CD4-positive, alpha-beta memory T cell (primary cell): ENCODE results near the gene TPI1. TPM values are rescaled to one million over a fixed set of nuclear protein-coding genes. Genes with fewer than 3 reads are reported as not detected.

Experiments used
- CTCF ChIA-PET: fragments of 350-600 bp; sonication (Branson Sonifier 250); formaldehyde crosslinking; loops from one replicate; lab custom pipeline; 2021; ENCODE audit warnings: inconsistent platforms; ENCODE audit not compliant: partially characterized antibody; lab: Charles Lee
- POLR2A ChIA-PET: fragments of 350-600 bp; sonication (Branson Sonifier 250); formaldehyde crosslinking; loops from one replicate; lab custom pipeline; 2021; ENCODE audit not compliant: partially characterized antibody; lab: Charles Lee
- DNase-seq, 5 donors: peaks; one replicate each; pipeline versions ENCODE4 v3.0.0 to v3.0.0-alpha.2; 2020 to 2022; ENCODE audit warnings: mixed read lengths in 1 of 5
- H3K27ac ChIP-seq: one replicate; pipeline ENCODE4 v1.7.0; 2013; ENCODE audit warnings: low read depth, low read length
- H3K27me3 ChIP-seq: 2 replicates; pipeline ENCODE4 v1.7.0; 2013; ENCODE audit warnings: mild to moderate bottlenecking, low read length, moderate library complexity; ENCODE audit not compliant: insufficient read depth
- H3K36me3 ChIP-seq: 2 replicates; pipeline ENCODE4 v1.7.0; 2013; ENCODE audit warnings: mild to moderate bottlenecking, low read length, moderate library complexity; ENCODE audit not compliant: insufficient read depth
- H3K4me1 ChIP-seq: 2 replicates; pipeline ENCODE4 v1.7.0; 2013; ENCODE audit warnings: mild to moderate bottlenecking, low read length, moderate library complexity; ENCODE audit not compliant: insufficient read depth
- H3K4me3 ChIP-seq, 2 donors: one replicate each; pipeline ENCODE4 v1.7.0; 2013; ENCODE audit warnings: low read length in 2 of 2, mild to moderate bottlenecking in 1 of 2
- H3K9me3 ChIP-seq, 2 donors: one replicate each; pipeline ENCODE4 v1.7.0; 2013; ENCODE audit warnings: low read length in 2 of 2, control low read depth in 1 of 2; ENCODE audit not compliant: control insufficient read depth in 1 of 2
- H3K27ac Mint-ChIP-seq, 7 donors: one replicate each; pipeline ENCODE4 v1.8.0; 2020 to 2021; ENCODE audit warnings: mixed read lengths in 7 of 7, mild to moderate bottlenecking in 6 of 7, inconsistent platforms in 3 of 7, moderate library complexity in 3 of 7
- H3K27me3 Mint-ChIP-seq, 2 donors: one replicate each; pipeline ENCODE4 v1.8.0; 2020 to 2021; ENCODE audit warnings: mixed read lengths in 2 of 2
- H3K36me3 Mint-ChIP-seq, 2 donors: one replicate each; pipeline ENCODE4 v1.8.0; 2020 to 2021; ENCODE audit warnings: mixed read lengths in 2 of 2, inconsistent platforms in 1 of 2, mild to moderate bottlenecking in 1 of 2
- H3K4me1 Mint-ChIP-seq, 4 donors: one replicate each; pipeline ENCODE4 v1.8.0; 2020 to 2021; ENCODE audit warnings: mixed read lengths in 4 of 4, mild to moderate bottlenecking in 1 of 4
- H3K4me3 Mint-ChIP-seq, 8 donors: one replicate each; pipeline ENCODE4 v1.8.0; 2020 to 2021; ENCODE audit warnings: mixed read lengths in 8 of 8, mild to moderate bottlenecking in 7 of 8, moderate library complexity in 6 of 8, inconsistent platforms in 3 of 8
- H3K9me3 Mint-ChIP-seq, 8 donors: one replicate each; pipeline ENCODE4 v1.8.0; 2020 to 2021; ENCODE audit warnings: mixed read lengths in 8 of 8, mild to moderate bottlenecking in 5 of 8, inconsistent platforms in 3 of 8, moderate library complexity in 1 of 8
- intact Hi-C: fragments of 100-400 bp; cut with micrococcal nuclease; formaldehyde crosslinking; loops from one replicate; pipeline ENCODE4 v1.15.1; 2023
- polyA plus RNA-seq, 2 donors: library from polyadenylated mRNA; unstranded; fragments of 300-500 nt; fragmentation: Illumina TruSeq; gene quantifications; one replicate each; pipeline ENCODE4 v1.2.3, GENCODE V29; 2021
- total RNA-seq, 2 experiments: library from RNA; stranded (reverse); gene quantifications; one replicate each; pipeline ENCODE4 v1.2.3, GENCODE V29; 2021

The TPI1 gene
- total RNA-seq, result 100 to 1,000 TPM; 155 to 164 TPM
- 100 to 1,000 TPM; 572 to 777 TPM for polyA plus RNA-seq

GRCh38 chr12:6867413-6868210, at the start of gene TPI1:
TSS of gene TPI1 (plus strand) at chr12:6867531. CDS start at chr12:6867567, 36 bp downstream.
- peaks cover 51% of the 10 kb centered on the region for H3K4me1 ChIP-seq
- peak within 1 kb of the TSS; percentile 69 for H3K27ac ChIP-seq
- H3K4me1 Mint-ChIP-seq, result peaks cover 33 to 58% (median 48%) of the 10 kb centered on the region in 4 donors
- H3K36me3 ChIP-seq, result peaks cover 27% of the 10 kb centered on the region
- peak within 1 kb of the TSS; percentile 36 to 67 for H3K4me3 ChIP-seq
- H3K9me3 ChIP-seq, result no peaks in the 10 kb centered on the region
- no peaks in the 10 kb centered on the region for H3K9me3 Mint-ChIP-seq
- peaks cover 20 to 71% of the 10 kb centered on the region in 2 donors for H3K36me3 Mint-ChIP-seq
- no peaks in the 10 kb centered on the region for H3K27me3 Mint-ChIP-seq
- DNase-seq, result peak; percentile 59 to 68 (median 62)
- POLR2A ChIA-PET, result interaction anchor here (0.7 to 11.0 kb wide), 30 partner anchors 9 to 241 kb away, joined by 3 to 270 read pairs (median 4); partner anchors contain the start of genes C12orf57, C1RL, CD4 and CDCA3
- intact Hi-C loops, result loop anchor here (1.0 kb wide), 4 partner anchors 15 to 151 kb away; partner anchors contain the start of genes EMG1, LPCAT3, LRRC23 and PHB2
- CTCF ChIA-PET, result interaction anchor here (0.6 to 9.2 kb wide), 10 partner anchors 15 to 243 kb away, joined by 3 to 151 read pairs (median 8); partner anchors contain the start of genes C12orf57, C1RL, CDCA3 and LRRC23
- H3K27ac Mint-ChIP-seq, result peak within 1 kb of the TSS; percentile 91 to 97 (median 93)
- H3K27me3 ChIP-seq, result no peaks in the 10 kb centered on the region
- H3K4me3 Mint-ChIP-seq, result peak within 1 kb of the TSS; percentile 89 to 96 (median 92)

GRCh38 chr12:6817662-6818157, 49.6 kb upstream of the TPI1 start:
- Mint-ChIP-seq H3K36me3 (peaks cover 51 to 61% of the 10 kb centered on the region in 2 donors), H3K27ac (peak overlapping the region in 5 of 7 donors; percentile 1 to 53 (median 7)), H3K4me3 (peak overlapping the region in 1 of 8 donors; percentile 17), H3K9me3 (no peaks in the 10 kb centered on the region), H3K27me3 (no peaks in the 10 kb centered on the region), H3K4me1 (peaks cover 13 to 21% (median 16%) of the 10 kb centered on the region in 4 donors)
- ChIA-PET POLR2A (no interaction called here), CTCF (interaction anchor here (1.0 kb wide), 1 partner anchor 19 kb away, joined by 5 read pairs; no protein-coding TSS in a partner anchor)
- peaks cover 60% of the 10 kb centered on the region for H3K36me3 ChIP-seq
- no peak overlapping the region for H3K27ac ChIP-seq
- peaks cover 13% of the 10 kb centered on the region for H3K4me1 ChIP-seq
- H3K9me3 ChIP-seq, result no peaks in the 10 kb centered on the region
- no peaks in the 10 kb centered on the region for H3K27me3 ChIP-seq
- DNase-seq, result no peak
- intact Hi-C loops, result no loop called here
- H3K4me3 ChIP-seq, result no peak overlapping the region

- no peaks in the 10 kb centered on the region for H3K9me3 Mint-ChIP-seq
- H3K4me1 ChIP-seq, result peaks cover 13% of the 10 kb centered on the region
- no peak overlapping the region for H3K4me3 ChIP-seq
- H3K9me3 ChIP-seq, result no peaks in the 10 kb centered on the region
- intact Hi-C loops, result no loop called here
- H3K27me3 ChIP-seq, result no peaks in the 10 kb centered on the region
- no peak overlapping the region for H3K4me3 Mint-ChIP-seq
- H3K4me1 Mint-ChIP-seq, result peaks cover 13 to 26% (median 16%) of the 10 kb centered on the region in 4 donors
- peak overlapping the region in 2 of 7 donors; percentile 1 to 13 for H3K27ac Mint-ChIP-seq
- H3K36me3 Mint-ChIP-seq, result peaks cover 51 to 61% of the 10 kb centered on the region in 2 donors
- ChIA-PET CTCF (interaction anchor here (1.0 kb wide), 2 partner anchors 16 to 18 kb away, joined by 4 to 5 read pairs; no protein-coding TSS in a partner anchor), POLR2A (no interaction called here)
- no peak for DNase-seq
- H3K27ac ChIP-seq, result no peak overlapping the region
- H3K27me3 Mint-ChIP-seq, result no peaks in the 10 kb centered on the region
- peaks cover 60% of the 10 kb centered on the region for H3K36me3 ChIP-seq
These were observed 49.1 kb upstream of the TPI1 start for GRCh38 chr12:6818222-6818621.

- Histone ChIP-seq H3K4me1 (peaks cover 13% of the 10 kb centered on the region), H3K9me3 (no peaks in the 10 kb centered on the region), H3K27ac (no peak overlapping the region), H3K36me3 (peaks cover 60% of the 10 kb centered on the region), H3K4me3 (no peak overlapping the region), H3K27me3 (no peaks in the 10 kb centered on the region)
- Mint-ChIP-seq H3K27ac (peak overlapping the region in 1 of 7 donors; percentile 66), H3K4me3 (no peak overlapping the region), H3K36me3 (peaks cover 47 to 57% of the 10 kb centered on the region in 2 donors), H3K27me3 (no peaks in the 10 kb centered on the region), H3K9me3 (no peaks in the 10 kb centered on the region), H3K4me1 (peaks cover 13 to 27% (median 16%) of the 10 kb centered on the region in 4 donors)
- POLR2A ChIA-PET, result no interaction called here
- CTCF ChIA-PET, result interaction anchor here (1.0 to 18.9 kb wide), 4 partner anchors 8 to 36 kb away, joined by 3 to 303 read pairs (median 4); partner anchors contain the start of genes CD4 and LAG3
- no peak for DNase-seq
- intact Hi-C loops, result no loop called here
These were observed 48.7 kb upstream of the TPI1 start for GRCh38 chr12:6818645-6819044.

- Histone ChIP-seq H3K9me3 (no peaks in the 10 kb centered on the region), H3K27me3 (no peaks in the 10 kb centered on the region), H3K4me3 (no peak overlapping the region), H3K27ac (no peak overlapping the region), H3K36me3 (peaks cover 56% of the 10 kb centered on the region), H3K4me1 (peaks cover 13% of the 10 kb centered on the region)
- no peaks in the 10 kb centered on the region for H3K27me3 Mint-ChIP-seq
- H3K9me3 Mint-ChIP-seq, result no peaks in the 10 kb centered on the region
- intact Hi-C loops, result loop anchor here (10.0 kb wide), 1 partner anchor 255 kb away; the partner anchor contains the start of gene NOP2
- H3K36me3 Mint-ChIP-seq, result peaks cover 40 to 50% of the 10 kb centered on the region in 2 donors
- H3K27ac Mint-ChIP-seq, result peak overlapping the region in 2 of 7 donors; percentile 5 to 29
- ChIA-PET POLR2A (no interaction called here), CTCF (interaction anchor here (1.0 to 18.9 kb wide), 5 partner anchors 9 to 86 kb away, joined by 3 to 303 read pairs (median 5); partner anchors contain the start of genes CD4 and LAG3)
- DNase-seq, result no peak
- peaks cover 13 to 27% (median 16%) of the 10 kb centered on the region in 4 donors for H3K4me1 Mint-ChIP-seq
- no peak overlapping the region for H3K4me3 Mint-ChIP-seq
These were observed 48.0 kb upstream of the TPI1 start for GRCh38 chr12:6819106-6820030.

- peaks cover 13 to 33% (median 16%) of the 10 kb centered on the region in 4 donors for H3K4me1 Mint-ChIP-seq
- Histone ChIP-seq H3K9me3 (no peaks in the 10 kb centered on the region), H3K27ac (no peak overlapping the region), H3K4me1 (peaks cover 13% of the 10 kb centered on the region), H3K4me3 (no peak overlapping the region), H3K36me3 (peaks cover 48% of the 10 kb centered on the region), H3K27me3 (no peaks in the 10 kb centered on the region)
- peaks cover 0 to 6% of the 10 kb centered on the region in 2 donors for H3K27me3 Mint-ChIP-seq
- no peaks in the 10 kb centered on the region for H3K9me3 Mint-ChIP-seq
- H3K4me3 Mint-ChIP-seq, result no peak overlapping the region
- CTCF ChIA-PET, result interaction anchor here (0.6 to 18.9 kb wide), 5 partner anchors 14 to 373 kb away, joined by 3 to 303 read pairs (median 56); partner anchors contain the start of genes CD4, LAG3 and MLF2
- intact Hi-C loops, result loop anchor here (10.0 kb wide), 1 partner anchor 255 kb away; the partner anchor contains the start of gene NOP2
- peak overlapping the region in 1 of 7 donors; percentile 57 for H3K27ac Mint-ChIP-seq
- DNase-seq, result no peak
- H3K36me3 Mint-ChIP-seq, result peaks cover 37 to 42% of the 10 kb centered on the region in 2 donors
- POLR2A ChIA-PET, result interaction anchor here (0.7 to 3.1 kb wide), 4 partner anchors 10 to 96 kb away, joined by 4 to 17 read pairs (median 4); partner anchors contain the start of gene COPS7A
These were observed 47.2 kb upstream of the TPI1 start for GRCh38 chr12:6820166-6820565.
